HG02840 (cell line): Measurements from ENCODE around the gene PSMB3.

Source experiments
- ATAC-seq: cut with Tn5 transposase; IDR thresholded peaks from one replicate; pipeline ENCODE4 v1.9.1; 2021; ENCODE audit warnings: mild to moderate bottlenecking, moderate library complexity, moderate number of reproducible peaks; ENCODE audit not compliant: unreplicated experiment, low FRiP score

The PSMB3 gene

DNA sequence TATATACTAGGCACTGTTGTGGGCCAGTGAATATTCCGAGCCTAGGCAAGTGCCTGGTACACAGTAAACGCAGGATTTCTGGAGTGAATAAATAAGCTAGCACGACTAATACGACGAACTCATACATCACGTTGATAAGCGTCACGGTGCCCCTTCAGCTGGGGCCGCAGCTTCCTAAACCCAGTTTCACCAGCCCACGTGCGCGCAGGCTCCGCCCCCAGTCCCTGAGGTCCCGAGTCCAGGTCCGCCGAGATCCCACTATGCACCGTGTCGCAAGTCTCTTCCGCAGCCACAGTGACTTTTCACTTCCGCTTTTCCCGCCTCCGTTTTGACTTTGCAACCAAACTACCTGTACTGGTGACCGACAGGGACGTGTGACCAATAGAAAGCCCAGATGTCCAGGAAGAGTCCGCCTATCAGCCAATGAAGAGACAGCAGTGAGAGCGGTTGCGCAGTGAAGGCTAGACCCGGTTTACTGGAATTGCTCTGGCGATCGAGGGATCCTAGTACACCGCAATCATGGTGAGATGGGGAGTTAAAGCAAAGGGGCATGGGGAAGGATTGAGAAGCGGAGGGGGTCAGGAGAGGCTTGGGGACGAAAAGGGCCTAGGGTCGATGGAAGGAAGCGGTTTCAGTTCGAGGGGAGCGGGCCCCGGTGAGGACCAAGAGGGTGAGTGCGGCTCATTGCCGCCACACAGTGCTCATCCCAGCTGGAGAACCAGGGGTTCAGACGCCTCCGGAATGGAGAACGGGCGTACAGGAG, at the start of gene PSMB3:
Gene PSMB3, plus strand, starts transcription at position 434 of the 763 bp plus-strand sequence. Its CDS starts 86 bp downstream, at position 520.
- ATAC-seq: peak; percentile 89

DNA sequence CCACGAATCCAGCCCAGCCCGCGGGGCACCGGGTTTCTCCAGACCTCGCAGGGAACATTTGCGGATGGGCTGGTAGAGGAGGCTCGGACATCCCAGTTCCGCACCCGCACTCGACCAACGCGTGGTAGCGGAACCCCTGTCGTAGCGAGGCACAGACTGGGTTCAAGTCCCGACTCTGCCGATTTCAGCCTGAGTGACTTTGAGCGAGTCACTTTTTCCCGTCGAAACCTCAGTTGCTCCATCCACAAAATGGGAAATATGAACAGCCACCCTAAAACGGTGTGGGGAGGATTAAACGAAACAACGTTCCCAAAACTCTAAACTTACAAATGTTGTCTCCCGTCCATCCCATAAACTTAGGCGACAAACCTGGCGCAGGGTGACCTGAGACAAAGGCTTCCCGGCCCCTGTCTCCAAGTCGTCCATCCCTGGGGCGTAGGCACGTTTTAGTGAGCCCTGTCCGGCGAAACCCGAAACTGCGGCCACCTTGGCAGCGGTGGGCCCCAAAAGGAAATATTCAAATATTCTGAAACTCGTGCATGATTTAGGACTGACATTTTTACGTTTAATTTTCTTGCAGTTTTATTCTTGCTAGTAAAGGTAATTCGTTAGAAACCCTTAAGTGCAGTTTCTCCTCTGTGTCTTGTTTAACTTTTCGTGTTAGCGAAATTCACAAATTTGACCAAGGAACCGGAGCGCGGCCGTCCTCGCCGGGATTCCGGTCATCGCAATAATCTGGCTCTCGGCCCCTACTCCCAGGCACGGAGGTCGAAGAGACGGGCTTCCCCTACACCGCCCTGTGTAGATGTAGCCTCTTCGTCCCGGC, 49.4 kb upstream of the PSMB3 start:
- no peak for ATAC-seq

DNA sequence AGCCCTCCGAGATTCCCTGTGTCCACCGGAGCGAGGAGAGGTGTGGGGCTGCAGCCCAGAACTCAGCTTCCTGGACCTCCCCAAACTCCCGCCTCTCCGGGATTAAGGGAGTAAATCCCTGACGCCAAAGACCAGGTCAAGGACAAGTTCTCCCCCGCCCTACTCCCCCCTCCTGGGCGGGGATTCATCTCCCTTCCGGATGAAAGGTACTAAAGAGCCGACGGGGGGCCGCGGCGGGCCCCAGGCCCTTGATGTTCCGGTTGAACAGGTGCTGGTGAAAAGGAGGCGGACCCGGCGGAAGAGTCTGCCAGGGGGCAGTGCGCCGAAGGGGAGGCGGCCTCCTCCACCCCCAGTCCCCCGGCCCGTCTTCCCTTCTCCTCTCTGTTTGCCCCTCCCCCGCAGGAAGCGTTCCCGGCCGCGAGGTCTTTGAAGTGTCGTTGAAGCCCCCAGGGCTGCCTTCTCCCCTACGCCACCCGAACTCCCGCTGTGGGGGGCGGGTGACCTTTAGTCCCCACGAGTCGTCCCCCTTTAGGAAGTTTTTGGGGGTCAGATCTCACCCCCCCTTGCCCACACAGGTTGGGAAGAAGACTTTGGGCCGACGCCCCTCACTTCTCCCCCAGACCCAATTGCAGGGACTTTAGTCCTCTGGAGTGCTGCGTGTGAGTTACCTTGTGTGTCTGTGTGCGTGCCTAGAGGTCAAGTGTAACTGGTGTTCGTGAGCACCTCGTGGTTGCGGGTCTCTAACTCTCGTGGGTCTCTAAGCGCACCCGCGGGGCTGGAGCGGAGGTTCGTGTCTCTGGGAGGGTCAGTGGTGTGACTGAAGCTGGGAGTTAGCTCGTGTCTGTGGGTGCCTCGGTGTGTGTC, 48.6 kb upstream of the PSMB3 start:
- ATAC-seq: no peak

DNA sequence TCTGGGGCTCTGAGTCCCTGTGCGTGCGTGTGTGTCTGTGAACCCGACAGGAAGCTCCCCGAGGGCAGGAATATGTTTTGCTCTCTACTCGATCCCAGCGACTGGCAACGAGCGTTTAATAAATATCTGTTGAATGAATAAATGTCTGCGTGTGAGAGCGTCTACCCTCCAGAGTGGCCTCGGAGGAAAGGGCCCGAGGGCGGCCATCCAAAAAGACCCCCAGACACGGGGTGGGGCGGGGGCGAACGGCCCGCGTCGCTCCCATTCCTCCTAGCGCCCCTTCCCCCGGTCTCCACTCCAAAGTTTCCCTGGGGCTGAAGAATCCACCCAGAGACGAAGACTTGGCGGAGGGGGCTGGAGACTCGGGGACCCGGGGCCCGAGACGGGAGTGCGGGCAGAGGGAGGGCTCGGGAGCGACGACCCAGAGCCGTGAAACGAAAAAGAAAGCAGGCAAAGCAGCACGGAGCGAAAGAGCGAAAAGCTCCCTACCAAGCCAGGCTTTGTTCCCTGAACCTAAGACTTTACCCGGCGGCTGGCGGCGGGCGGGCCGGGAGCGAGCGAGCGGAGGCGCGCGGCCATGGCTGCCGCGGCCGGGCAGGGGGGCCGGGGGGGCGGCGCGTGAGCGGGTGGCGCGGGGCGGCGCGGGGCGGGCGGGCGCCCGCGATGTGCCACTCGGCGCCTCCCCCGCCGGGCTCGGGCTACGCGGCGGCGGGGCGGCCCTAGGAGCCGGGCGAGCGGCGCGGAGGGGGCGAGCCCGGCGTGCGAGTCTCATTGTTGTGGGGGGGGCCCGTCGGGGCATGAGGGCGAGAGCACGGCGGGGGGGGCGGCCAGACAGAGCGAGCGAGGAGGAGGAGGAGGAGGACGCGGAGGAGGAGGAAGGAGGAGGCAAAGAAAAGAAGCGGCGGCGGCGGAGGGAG, 47.7 kb upstream of the PSMB3 start, which contains the start of gene MLLT6:
Gene MLLT6, plus strand, starts transcription at position 668 of the 917 bp plus-strand sequence. CDS start 360 bp downstream, outside the sequence.
- ATAC-seq: no peak

DNA sequence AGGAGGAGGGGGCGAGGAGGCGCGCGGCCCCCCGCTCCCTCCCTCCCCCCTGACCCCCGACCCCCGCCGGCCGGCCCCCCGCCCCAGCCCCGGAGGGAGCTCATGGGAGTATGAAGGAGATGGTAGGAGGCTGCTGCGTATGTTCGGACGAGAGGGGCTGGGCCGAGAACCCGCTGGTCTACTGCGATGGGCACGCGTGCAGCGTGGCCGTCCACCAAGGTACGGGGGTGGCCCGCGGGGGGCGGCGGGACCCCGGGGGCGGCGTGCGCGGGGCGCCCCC, 47.1 kb upstream of the PSMB3 start:
- no peak for ATAC-seq

DNA sequence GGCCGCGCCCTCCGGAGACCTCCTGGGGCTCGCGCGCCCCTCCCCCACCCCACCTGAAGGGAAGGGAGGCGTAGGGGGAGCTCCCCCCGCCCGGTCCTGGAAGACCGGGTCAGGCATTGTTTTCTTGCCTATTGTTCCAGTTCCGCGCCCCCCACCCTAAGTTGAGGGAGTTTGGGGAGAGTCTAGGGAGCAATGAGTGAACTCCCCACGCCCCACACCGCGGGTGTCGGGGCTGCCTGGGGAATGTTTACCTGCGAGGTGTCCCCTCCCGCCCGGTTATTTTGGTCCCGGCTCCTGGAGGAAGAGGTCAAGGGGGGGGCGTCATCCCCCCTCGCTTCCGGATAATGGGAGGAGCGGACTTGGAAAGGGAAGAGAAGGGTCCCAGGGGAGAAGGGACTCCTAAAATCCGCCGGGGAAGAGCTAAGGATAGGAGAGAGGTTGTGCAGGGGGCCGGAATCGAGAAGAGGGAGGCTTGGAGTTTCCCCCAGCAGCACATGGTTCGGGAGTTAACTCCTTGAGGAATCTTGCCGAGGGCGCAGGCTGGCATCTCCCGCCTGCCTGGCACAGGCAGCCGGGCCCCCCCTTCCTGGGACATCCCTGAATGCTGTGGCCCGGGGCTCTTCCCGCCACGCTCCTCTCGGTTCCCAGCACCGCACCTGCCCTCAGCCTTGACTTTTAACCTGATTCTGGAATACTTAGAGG, 46.6 kb upstream of the PSMB3 start:
- ATAC-seq: no peak

DNA sequence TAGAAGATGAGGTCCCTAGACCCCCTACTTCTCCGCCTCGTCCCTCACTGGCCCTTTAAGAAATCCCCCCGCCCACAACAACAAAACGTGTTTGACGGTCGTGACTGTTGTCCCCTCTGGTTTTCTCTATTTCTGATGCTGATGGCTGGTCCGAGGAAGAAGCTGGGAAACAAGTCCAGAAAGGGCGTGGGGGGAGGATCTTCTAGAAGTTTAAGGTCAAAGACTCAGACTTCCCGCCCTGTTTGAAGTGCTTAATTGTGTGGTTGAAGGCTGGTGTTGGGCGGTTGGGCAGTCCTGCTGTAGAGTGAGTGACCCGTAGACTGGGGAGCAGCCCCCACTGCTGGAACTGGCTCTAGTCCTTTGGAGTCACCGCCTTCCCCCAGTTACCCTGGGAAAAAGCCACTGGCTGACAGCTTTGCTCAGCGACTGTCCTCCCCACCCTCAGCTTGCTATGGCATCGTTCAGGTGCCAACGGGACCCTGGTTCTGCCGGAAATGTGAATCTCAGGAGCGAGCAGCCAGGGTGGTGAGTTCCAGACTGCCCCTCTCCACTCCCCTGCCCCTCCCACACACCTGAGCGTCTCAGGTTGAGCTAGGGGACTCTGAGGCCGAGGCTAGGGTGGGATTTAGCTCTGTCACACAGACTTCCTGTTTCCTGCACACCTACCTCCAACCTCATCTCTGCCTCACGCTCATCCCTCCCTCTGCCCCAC, 45.9 kb upstream of the PSMB3 start:
- ATAC-seq: no peak

DNA sequence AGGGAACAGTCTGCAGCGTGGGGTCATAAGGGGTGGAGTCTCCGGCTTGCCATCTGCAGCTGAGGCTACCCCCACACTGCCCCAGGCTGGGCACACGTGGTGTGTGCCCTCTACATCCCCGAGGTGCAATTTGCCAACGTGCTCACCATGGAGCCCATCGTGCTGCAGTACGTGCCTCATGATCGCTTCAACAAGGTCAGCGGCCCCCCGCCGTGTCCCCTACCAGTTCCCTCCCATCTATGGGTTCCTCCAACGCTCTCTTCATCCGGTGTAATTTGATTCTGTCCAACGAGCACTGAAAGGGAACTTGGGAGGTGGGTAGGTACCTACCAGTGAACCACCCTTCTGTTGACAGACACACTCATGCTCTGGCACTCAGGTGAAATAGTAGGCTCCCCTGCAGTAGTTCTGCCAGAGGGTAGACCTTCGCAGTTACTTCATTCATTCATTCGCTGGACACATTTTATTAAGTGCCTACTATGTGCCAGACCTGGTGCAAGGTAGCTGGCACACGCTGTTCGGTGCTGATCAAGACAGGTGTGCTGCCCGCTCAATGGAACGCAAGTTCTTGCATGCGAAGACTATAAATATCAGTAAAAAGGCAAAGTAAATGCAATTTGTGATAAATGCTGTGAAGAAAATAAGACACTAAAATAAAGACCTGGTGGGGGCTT, 44.7 kb upstream of the PSMB3 start:
- ATAC-seq: no peak

DNA sequence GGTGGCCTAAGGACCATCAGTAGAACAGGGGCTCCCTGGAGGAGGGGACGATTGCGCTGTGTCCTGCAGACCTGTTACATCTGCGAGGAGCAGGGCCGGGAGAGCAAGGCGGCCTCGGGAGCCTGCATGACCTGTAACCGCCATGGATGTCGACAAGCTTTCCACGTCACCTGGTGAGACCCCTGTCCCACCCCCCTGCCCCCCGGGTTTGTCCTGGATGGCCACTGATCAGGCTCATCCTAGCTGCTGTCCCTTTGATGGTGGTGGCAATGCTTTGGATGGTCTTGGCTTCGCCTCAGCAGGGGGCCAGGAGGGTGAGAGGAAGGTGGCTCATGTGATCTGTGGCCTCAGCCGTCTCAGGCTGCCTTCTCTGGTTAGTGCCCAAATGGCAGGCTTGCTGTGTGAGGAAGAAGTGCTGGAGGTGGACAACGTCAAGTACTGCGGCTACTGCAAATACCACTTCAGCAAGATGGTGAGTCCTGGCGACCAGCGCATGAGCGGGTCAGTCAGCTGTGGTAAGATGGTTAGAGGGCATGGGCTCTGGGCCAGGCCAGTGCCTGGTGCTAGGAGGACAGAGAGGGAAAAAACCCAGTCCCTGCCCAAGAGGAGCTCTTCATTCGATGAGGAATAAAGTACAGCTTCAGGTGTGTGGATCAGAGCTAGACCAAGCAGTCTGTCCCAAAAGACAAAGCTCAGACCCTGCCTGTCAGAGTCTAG, 43.3 kb upstream of the PSMB3 start:
- no peak for ATAC-seq

DNA sequence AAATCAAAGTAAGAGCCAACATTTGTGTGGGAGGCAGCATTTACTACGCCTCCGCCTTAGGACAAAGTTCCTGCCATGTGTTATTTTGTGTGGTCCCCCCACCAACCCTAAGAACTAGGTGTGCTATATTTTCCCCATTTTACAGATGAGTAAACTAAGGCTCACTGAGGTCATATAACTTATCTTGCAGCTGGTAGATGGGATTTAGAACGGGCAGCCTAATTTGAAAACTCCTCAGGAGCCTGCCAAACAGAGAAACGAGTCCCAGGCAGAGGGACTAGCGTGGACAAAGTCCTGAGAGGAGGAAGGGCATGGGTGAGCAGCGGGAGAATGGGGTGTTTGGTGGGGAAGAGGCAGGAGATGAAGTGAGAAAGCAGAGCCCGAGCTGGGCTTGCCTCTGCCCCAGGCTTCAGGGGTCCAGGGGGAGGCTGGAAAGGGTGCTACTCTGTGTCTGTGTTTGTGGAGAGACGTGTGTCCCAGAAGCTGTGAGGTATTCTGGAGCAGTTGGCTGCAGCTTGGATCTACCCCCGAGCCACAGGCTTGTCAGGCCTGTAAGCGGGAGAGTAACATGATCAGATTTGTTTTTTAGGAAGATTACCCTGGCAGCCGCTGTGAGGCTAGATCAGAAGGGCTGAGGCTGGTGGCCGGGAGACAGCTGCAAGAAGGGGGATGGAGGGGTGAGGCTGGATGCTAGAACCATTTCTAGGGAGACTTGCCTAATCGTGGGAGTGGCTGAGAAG, 42.5 kb upstream of the PSMB3 start:
- no peak for ATAC-seq

DNA sequence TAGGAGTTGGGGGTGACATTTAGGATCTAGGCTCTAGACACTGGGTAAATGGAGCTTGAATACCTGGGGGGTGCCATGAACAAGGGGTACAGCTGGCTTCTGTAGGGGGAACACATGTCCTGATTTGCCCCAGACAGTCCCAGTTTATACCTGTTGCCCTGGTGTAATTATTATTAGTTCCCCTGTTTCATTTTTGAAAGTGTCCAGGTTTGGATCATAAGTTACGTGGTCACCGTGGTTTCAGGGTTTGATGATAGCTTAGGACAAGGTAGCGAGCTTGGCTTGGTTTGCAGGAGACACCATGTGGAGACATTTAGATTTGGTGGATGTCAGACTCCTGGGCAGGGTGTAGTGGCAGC, 42.0 kb upstream of the PSMB3 start:
- no peak for ATAC-seq

DNA sequence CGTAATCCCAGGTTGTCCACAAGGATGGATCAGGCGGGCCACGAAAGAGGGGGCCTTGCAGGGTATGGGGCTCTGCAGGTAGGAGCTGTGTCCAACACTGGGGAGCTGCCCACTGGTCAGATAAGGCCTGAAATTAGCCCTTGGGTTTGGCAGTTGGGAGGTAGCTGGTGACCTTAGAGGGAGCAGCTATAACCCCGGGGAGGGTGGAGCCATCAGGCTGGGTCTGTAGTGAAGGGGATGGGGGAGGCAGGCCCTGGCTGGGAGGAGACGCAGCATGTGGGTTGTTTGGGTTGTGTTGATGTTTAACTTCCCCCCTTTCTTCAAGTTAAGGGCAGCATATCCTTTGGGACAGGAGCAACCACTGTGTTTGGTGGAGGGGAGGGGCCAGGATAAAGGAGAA, 41.6 kb upstream of the PSMB3 start:
- no peak for ATAC-seq

DNA sequence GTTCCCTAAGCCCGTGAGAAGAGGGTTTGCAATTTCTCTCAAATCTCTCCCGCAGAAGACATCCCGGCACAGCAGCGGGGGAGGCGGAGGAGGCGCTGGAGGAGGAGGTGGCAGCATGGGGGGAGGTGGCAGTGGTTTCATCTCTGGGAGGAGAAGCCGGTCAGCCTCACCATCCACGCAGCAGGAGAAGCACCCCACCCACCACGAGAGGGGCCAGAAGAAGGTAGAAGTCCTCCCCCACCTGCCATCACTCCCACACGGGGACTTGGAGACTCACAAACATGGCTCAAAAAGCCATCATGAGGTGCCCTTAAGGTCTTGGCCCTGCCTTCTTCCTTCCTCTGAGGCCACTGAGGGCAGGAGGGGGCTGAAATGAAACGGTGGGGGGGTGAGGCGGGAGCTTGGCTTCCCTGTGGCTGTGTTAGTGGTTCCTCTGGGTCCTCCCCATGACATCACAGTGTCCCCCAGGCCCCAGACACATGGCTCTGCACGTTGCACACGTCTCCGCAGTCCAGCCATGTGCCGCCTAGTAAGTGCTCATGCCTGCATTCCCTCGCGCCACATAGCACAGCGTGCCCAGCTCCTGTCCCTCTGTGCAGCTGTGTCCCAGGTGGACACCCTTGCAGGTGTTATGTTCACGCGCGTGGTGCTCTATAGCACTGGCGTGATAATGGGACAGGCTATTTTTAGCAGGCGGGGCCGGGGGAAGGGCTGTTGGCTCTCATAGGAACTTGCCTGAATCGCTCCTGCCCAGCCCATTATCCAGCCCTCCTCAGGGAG, 40.6 kb upstream of the PSMB3 start:
- ATAC-seq: no peak

DNA sequence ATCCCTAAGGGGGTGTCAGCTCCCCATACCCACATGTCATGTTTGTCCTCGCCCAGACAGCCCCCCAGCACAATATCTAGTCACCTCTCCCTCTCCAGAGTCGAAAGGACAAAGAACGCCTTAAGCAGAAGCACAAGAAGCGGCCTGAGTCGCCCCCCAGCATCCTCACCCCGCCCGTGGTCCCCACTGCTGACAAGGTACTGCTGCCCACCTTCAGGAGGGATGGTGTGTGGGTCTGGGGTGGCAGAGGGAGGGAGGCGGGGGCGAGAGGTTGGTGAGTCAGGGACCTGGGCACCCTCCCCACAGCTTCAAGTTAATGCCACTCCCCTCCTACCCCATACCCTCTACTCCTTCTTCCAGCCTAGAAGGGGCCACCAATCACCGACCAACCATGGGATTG, 39.9 kb upstream of the PSMB3 start:
- no peak for ATAC-seq

DNA sequence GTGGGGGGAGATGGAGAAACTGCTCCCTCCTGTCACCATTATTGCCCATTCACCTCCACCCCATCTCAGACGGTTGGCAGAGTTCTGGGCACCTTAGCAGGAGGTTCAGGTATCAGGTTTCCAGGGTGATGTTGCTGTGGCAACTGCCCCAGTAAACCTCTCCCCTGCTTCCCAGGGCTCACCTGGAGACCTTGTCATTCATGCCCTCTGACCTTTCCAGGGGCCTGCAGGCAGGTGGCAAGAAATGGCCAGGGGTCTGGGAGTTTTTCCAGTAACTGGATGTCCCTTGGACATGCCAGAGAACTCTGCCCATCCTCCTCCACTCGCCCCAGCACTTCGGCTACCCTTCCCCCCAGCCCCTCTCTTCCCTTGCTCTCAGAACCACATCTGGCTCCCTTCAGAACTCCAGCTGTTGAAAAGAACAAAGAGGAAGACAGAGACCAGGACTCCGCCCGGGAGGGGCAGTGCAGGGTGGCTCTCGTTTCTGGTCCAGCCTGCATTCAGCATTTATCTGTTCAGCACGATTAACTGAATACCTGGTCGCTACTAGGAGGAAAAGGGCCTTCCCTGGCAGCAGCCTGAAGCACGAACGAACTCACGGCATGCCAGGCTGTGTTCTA, 39.0 kb upstream of the PSMB3 start:
- no peak for ATAC-seq
